H1 (cell line): ENCODE results near the gene SLC6A18. TPM values are rescaled to one million over a fixed set of nuclear protein-coding genes. Genes with fewer than 3 reads are reported as not detected.

Experiments used
- CTCF ChIA-PET: fragments of 300-600 bp; sonication (Branson Sonifier 250); formaldehyde crosslinking; loops from one replicate; lab custom pipeline; 2021; ENCODE audit not compliant: partially characterized antibody; lab: Charles Lee
- POLR2A ChIA-PET: fragments of 300-600 bp; sonication (Branson Sonifier 250); formaldehyde crosslinking; loops from one replicate; lab custom pipeline; 2021; ENCODE audit warnings: inconsistent platforms; ENCODE audit not compliant: partially characterized antibody; lab: Charles Lee
- DNase-seq, 2 experiments: peaks; one replicate each; pipeline versions ENCODE4 v3.0.0 to v3.0.0-alpha.2; 2010 to 2022; ENCODE audit warnings: low spot score in 2 of 2, low read depth in 1 of 2, mixed read lengths in 1 of 2
- FAIRE-seq: peaks from 2 replicates; lab custom pipeline; 2011; peaks lifted over from hg19 to GRCh38; lab: Jason Lieb, UNC
- H2AFZ ChIP-seq: 2 replicates; pipeline ENCODE4 v1.8.1; 2012; ENCODE audit warnings: low read length, inconsistent platforms
- H2AK5ac ChIP-seq: 2 replicates; pipeline ENCODE4 v1.6.1; 2013; ENCODE audit warnings: low read depth, low read length
- H2BK120ac ChIP-seq: replicated peaks from 2 replicates; pipeline ENCODE3; 2013; ENCODE audit warnings: low read depth, low read length, inconsistent platforms
- H2BK12ac ChIP-seq: 2 replicates; pipeline ENCODE4 v1.6.1; 2013; ENCODE audit warnings: low read depth, low read length
- H2BK15ac ChIP-seq: 2 replicates; pipeline ENCODE4 v1.6.1; 2013; ENCODE audit warnings: low read length
- H2BK20ac ChIP-seq: 2 replicates; pipeline ENCODE4 v1.6.1; 2013; ENCODE audit warnings: low read length
- H2BK5ac ChIP-seq: 2 replicates; pipeline ENCODE4 v1.6.1; 2013; ENCODE audit warnings: low read depth, low read length
- H3K14ac ChIP-seq: 2 replicates; pipeline ENCODE4 v1.6.1; 2013; ENCODE audit warnings: inconsistent platforms; ENCODE audit not compliant: insufficient read length
- H3K18ac ChIP-seq: 2 replicates; pipeline ENCODE4 v1.6.1; 2013; ENCODE audit warnings: low read length; ENCODE audit errors: extremely low read depth
- H3K23ac ChIP-seq: 2 replicates; pipeline ENCODE4 v1.6.1; 2013; ENCODE audit warnings: inconsistent platforms; ENCODE audit not compliant: insufficient read length
- H3K23me2 ChIP-seq: 2 replicates; pipeline ENCODE4 v1.6.1; 2013; ENCODE audit warnings: low read depth, low read length
- H3K27ac ChIP-seq: 2 replicates; pipeline ENCODE4 v1.6.1; 2011; ENCODE audit warnings: low read depth, low read length, inconsistent platforms
- H3K27me3 ChIP-seq, 4 experiments: replicated peaks in 1 of 4; 1 replicate in 1 of 4; 2 replicates in 3 of 4; pipeline versions ENCODE4 v1.6.1 to v1.8.1; 2011 to 2013; ENCODE audit warnings: low read length in 3 of 4, mild to moderate bottlenecking in 3 of 4, inconsistent platforms in 2 of 4, mixed read lengths in 2 of 4, moderate library complexity in 1 of 4; ENCODE audit not compliant: control insufficient read depth in 3 of 4, insufficient read depth in 3 of 4; ENCODE audit errors: extremely low read depth in 1 of 4
- H3K36me3 ChIP-seq, 4 experiments: 2 replicates each; pipeline versions ENCODE4 v1.6.1 to v1.8.1; 2011 to 2013; ENCODE audit warnings: mild to moderate bottlenecking in 4 of 4, low read length in 3 of 4, moderate library complexity in 2 of 4, control low read depth in 1 of 4, inconsistent platforms in 1 of 4; ENCODE audit not compliant: insufficient read depth in 4 of 4, control insufficient read depth in 2 of 4
- H3K4ac ChIP-seq: replicated peaks from 2 replicates; pipeline ENCODE3; 2013; ENCODE audit warnings: low read length, low read depth, mixed read lengths, inconsistent platforms; ENCODE audit not compliant: insufficient read length
- H3K4me1 ChIP-seq, 4 experiments: replicated peaks in 1 of 4; 1 replicate in 1 of 4; 2 replicates in 3 of 4; pipeline versions ENCODE4 v1.6.1 to v1.8.1; 2011 to 2013; ENCODE audit warnings: low read length in 3 of 4, inconsistent platforms in 2 of 4, mixed read lengths in 1 of 4; ENCODE audit not compliant: insufficient read depth in 4 of 4, control insufficient read depth in 3 of 4
- H3K4me2 ChIP-seq, 2 experiments: 2 replicates each; pipeline versions ENCODE4 v1.6.1 to v1.8.1; 2011 to 2013; ENCODE audit warnings: low read depth in 2 of 2, low read length in 2 of 2, control low read depth in 1 of 2, inconsistent platforms in 1 of 2, mild to moderate bottlenecking in 1 of 2; ENCODE audit not compliant: insufficient read depth in 1 of 2
- H3K4me3 ChIP-seq, 4 experiments: fragments of 200-600, 300-600 bp in 1 of 4; sonication (generic), shearing (Covaris generic), sonication (Bioruptor Twin) in 1 of 4; 2 replicates each; pipeline versions ENCODE4 v1.5.1 to v1.8.1; 2011 to 2016; ENCODE audit warnings: low read length in 4 of 4, low read depth in 3 of 4, control low read depth in 2 of 4, inconsistent platforms in 2 of 4, mild to moderate bottlenecking in 2 of 4, mixed read lengths in 1 of 4, moderate library complexity in 1 of 4; ENCODE audit not compliant: insufficient read depth in 2 of 4; ENCODE audit errors: extremely low read depth in 1 of 4
- H3K56ac ChIP-seq: replicated peaks from 2 replicates; pipeline ENCODE3; 2013; ENCODE audit warnings: low read depth, mild to moderate bottlenecking, mixed read lengths, low read length, inconsistent platforms; ENCODE audit not compliant: insufficient read length
- H3K79me1 ChIP-seq: 2 replicates; pipeline ENCODE4 v1.6.1; 2013; ENCODE audit warnings: low read depth, low read length, control low read depth
- H3K79me2 ChIP-seq, 2 experiments: 2 replicates each; pipeline versions ENCODE4 v1.6.1 to v1.8.1; 2012 to 2013; ENCODE audit warnings: low read length in 2 of 2, mild to moderate bottlenecking in 2 of 2, inconsistent platforms in 1 of 2; ENCODE audit not compliant: insufficient read depth in 2 of 2, control insufficient read depth in 1 of 2
- H3K9ac ChIP-seq, 4 experiments: replicated peaks in 1 of 4; 1 replicate in 1 of 4; 2 replicates in 3 of 4; pipeline versions ENCODE4 v1.6.1 to v1.8.1; 2011 to 2013; ENCODE audit warnings: low read depth in 3 of 4, low read length in 3 of 4, control low read depth in 2 of 4, mild to moderate bottlenecking in 2 of 4, moderate library complexity in 2 of 4, inconsistent platforms in 1 of 4; ENCODE audit errors: extremely low read depth in 1 of 4
- H3K9me3 ChIP-seq, 2 experiments: 2 replicates each; pipeline versions ENCODE4 v1.6.1 to v1.8.1; 2012 to 2013; ENCODE audit warnings: mild to moderate bottlenecking in 2 of 2, moderate library complexity in 2 of 2, control low read depth in 1 of 2, inconsistent platforms in 1 of 2, low read depth in 1 of 2, low read length in 1 of 2, mixed read lengths in 1 of 2; ENCODE audit not compliant: insufficient read depth in 2 of 2
- H4K20me1 ChIP-seq, 2 experiments: replicated peaks in 1 of 2; 2 replicates each; pipeline versions ENCODE3 to v1.8.1; 2011 to 2013; ENCODE audit warnings: inconsistent platforms in 2 of 2, low read length in 2 of 2, mild to moderate bottlenecking in 1 of 2; ENCODE audit not compliant: insufficient read depth in 2 of 2, control insufficient read depth in 1 of 2
- H4K5ac ChIP-seq: 2 replicates; pipeline ENCODE4 v1.6.1; 2013; ENCODE audit warnings: low read length, low read depth, mixed read lengths, inconsistent platforms; ENCODE audit not compliant: insufficient read length
- H4K8ac ChIP-seq: 2 replicates; pipeline ENCODE4 v1.8.0; 2013; ENCODE audit warnings: mild to moderate bottlenecking, moderate library complexity, low read length, inconsistent platforms; ENCODE audit not compliant: insufficient read depth; ENCODE audit errors: extremely low read depth
- H4K91ac ChIP-seq: replicated peaks from 2 replicates; pipeline ENCODE3; 2013; ENCODE audit warnings: low read length, mixed read lengths, inconsistent platforms; ENCODE audit not compliant: insufficient read length
- SP4 ChIP-seq: IDR thresholded peaks from 2 replicates; pipeline ENCODE4 v1.6.1; 2012; ENCODE audit warnings: low read length, inconsistent platforms
- WGBS, 2 experiments: shearing (Covaris generic) in 1 of 2; methylation state at CpG; one replicate each; pipeline versions ENCODE4 v1.1.6 to v1.1.7; 2013 to 2015; ENCODE audit warnings: low lambda C conversion rate in 2 of 2, mixed read lengths in 2 of 2, inconsistent platforms in 1 of 2, low coverage in 1 of 2, missing lambda C conversion rate in 1 of 2; ENCODE audit not compliant: insufficient replicate concordance in 2 of 2, insufficient coverage in 1 of 2, insufficient read length in 1 of 2; ENCODE audit errors: extremely low coverage in 1 of 2, missing lambda C conversion rate in 1 of 2; 5-methylcytosine and 5-hydroxymethylcytosine counted together
- polyA plus RNA-seq, 7 experiments: library from polyadenylated mRNA; depleted of rRNA in 3 of 7; stranded (reverse) in 5 of 7; unstranded in 2 of 7; fragments of >200 nt in 5 of 7; fragments of 200-250 nt in 2 of 7; gene quantifications; 1 replicate in 5 of 7; 2 replicates in 1 of 7; 4 replicates in 1 of 7; pipeline versions ENCODE4 v1.2.1 to v1.2.3, GENCODE V29; 2011 to 2013; ENCODE audit warnings: missing spikeins in 2 of 7, mixed read lengths in 2 of 7
- total RNA-seq: library from RNA; stranded (reverse); fragmentation: NEBNext Ultra II Directional; extraction: Animal tissue kit (Norgen Biotek cat#: 25700); gene quantifications from 2 replicates; pipeline ENCODE4 v1.2.1, GENCODE V29; 2021

SLC6A18 gene
- total and polyA plus RNA-seq, 2 of the 8 experiments (the other 6 are each of a cell fraction or from before 2014, with no cell fraction given): not detected

DNA sequence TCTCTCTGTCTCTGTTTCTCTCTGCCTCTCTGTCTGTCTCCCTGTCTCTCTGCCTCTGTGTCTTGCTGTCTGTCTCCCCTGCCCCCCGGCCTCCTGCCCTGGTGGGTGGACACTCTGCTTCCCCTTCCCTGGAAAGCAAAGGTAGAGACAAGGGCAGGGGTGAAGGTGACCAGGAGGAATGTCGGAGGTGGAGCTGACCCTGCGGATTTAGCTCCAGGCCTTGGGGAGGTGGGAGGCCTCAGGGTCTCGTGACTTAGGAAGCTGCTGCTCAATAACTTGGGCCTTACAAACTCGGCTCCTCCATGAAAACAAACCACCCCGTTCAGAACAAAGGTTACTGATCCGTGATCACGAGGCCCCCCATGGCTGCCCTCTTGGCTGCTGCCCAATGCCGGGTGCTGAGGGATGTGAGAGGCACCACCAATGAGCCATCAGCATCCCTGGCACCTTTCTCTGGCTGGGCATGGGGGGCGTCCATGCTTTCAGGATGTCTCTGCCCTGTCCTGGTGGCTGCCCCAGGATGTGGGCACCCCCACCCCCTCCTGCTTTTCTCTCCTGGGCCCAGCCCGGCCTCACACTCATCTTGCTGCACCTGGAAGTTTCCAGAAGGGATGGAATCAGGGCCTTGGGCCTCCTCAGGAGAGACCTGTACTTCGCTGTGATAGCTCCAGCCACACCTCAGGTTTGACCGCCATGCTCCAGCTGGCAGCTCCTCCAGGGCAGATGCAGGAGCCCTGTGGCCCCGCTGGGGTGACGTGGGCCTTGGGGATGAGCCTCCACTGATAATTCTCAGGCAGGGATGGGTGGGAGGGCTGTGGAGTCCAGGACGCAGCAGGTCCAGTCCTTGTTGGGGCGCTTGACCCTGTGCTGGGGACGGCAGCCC lies 38.6 kb upstream of the SLC6A18 start:
- Histone ChIP-seq H2BK20ac (no peak overlapping the region), H2BK120ac (no peak overlapping the region), H2BK5ac (no peak overlapping the region), H3K4me2 (no peak overlapping the region), H3K23me2 (no peaks in the 10 kb centered on the region), H3K27ac (no peak overlapping the region), H2BK12ac (no peak overlapping the region), H4K5ac (no peak overlapping the region), H3K9me3 (peaks cover 0 to 3% of the 10 kb centered on the region in 2 experiments; a peak in 1 of 4 replicates), H3K4me3 (no peak overlapping the region), H2AK5ac (no peak overlapping the region), H3K23ac (no peak overlapping the region), H3K9ac (no peak overlapping the region), H3K14ac (peak overlapping the region; percentile 61), H4K8ac (no peak overlapping the region), H3K56ac (no peak overlapping the region), H3K79me2 (no peaks in the 10 kb centered on the region), H3K36me3 (no peaks in the 10 kb centered on the region), H3K27me3 (no peaks in the 10 kb centered on the region), H3K79me1 (no peaks in the 10 kb centered on the region), H3K4ac (peak overlapping the region; percentile 78), H4K20me1 (no peaks in the 10 kb centered on the region), H2AFZ (no peak overlapping the region), H4K91ac (no peak overlapping the region), H2BK15ac (no peak overlapping the region), H3K4me1 (peaks cover 0 to 3% (median 0%) of the 10 kb centered on the region in 4 experiments; a peak in 1 of 7 replicates), H3K18ac (no peak overlapping the region)
- WGBS, 2 experiments: 84% methylated on average over 15 of the region's 18 CpGs; no CpG with 5 or more reads in 1 of the 2 experiments
- ChIA-PET CTCF (interaction anchor here (0.6 to 1.3 kb wide), 7 partner anchors 8 to 204 kb away, joined by 3 to 6 read pairs (median 3); no protein-coding TSS in a partner anchor), POLR2A (no interaction called here)
- FAIRE-seq (no peak), DNase-seq (no peak)
- TF ChIP-seq SP4: no peak
